H1 (cell line): ENCODE data around the gene EGFR. TPM values are rescaled to one million over a fixed set of nuclear protein-coding genes. Genes with fewer than 3 reads are reported as not detected.

Experiments used
- CTCF ChIA-PET: fragments of 300-600 bp; sonication (Branson Sonifier 250); formaldehyde crosslinking; loops from one replicate; lab custom pipeline; 2021; ENCODE audit not compliant: partially characterized antibody; lab: Charles Lee
- POLR2A ChIA-PET: fragments of 300-600 bp; sonication (Branson Sonifier 250); formaldehyde crosslinking; loops from one replicate; lab custom pipeline; 2021; ENCODE audit warnings: inconsistent platforms; ENCODE audit not compliant: partially characterized antibody; lab: Charles Lee
- DNase-seq, 2 experiments: peaks; one replicate each; pipeline versions ENCODE4 v3.0.0 to v3.0.0-alpha.2; 2010 to 2022; ENCODE audit warnings: low spot score in 2 of 2, low read depth in 1 of 2, mixed read lengths in 1 of 2
- FAIRE-seq: peaks from 2 replicates; lab custom pipeline; 2011; peaks lifted over from hg19 to GRCh38; lab: Jason Lieb, UNC
- H2AFZ ChIP-seq: 2 replicates; pipeline ENCODE4 v1.8.1; 2012; ENCODE audit warnings: low read length, inconsistent platforms
- H2AK5ac ChIP-seq: 2 replicates; pipeline ENCODE4 v1.6.1; 2013; ENCODE audit warnings: low read depth, low read length
- H2BK120ac ChIP-seq: replicated peaks from 2 replicates; pipeline ENCODE3; 2013; ENCODE audit warnings: low read depth, low read length, inconsistent platforms
- H2BK12ac ChIP-seq: 2 replicates; pipeline ENCODE4 v1.6.1; 2013; ENCODE audit warnings: low read depth, low read length
- H2BK15ac ChIP-seq: 2 replicates; pipeline ENCODE4 v1.6.1; 2013; ENCODE audit warnings: low read length
- H2BK20ac ChIP-seq: 2 replicates; pipeline ENCODE4 v1.6.1; 2013; ENCODE audit warnings: low read length
- H2BK5ac ChIP-seq: 2 replicates; pipeline ENCODE4 v1.6.1; 2013; ENCODE audit warnings: low read depth, low read length
- H3K14ac ChIP-seq: 2 replicates; pipeline ENCODE4 v1.6.1; 2013; ENCODE audit warnings: inconsistent platforms; ENCODE audit not compliant: insufficient read length
- H3K18ac ChIP-seq: 2 replicates; pipeline ENCODE4 v1.6.1; 2013; ENCODE audit warnings: low read length; ENCODE audit errors: extremely low read depth
- H3K23ac ChIP-seq: 2 replicates; pipeline ENCODE4 v1.6.1; 2013; ENCODE audit warnings: inconsistent platforms; ENCODE audit not compliant: insufficient read length
- H3K23me2 ChIP-seq: 2 replicates; pipeline ENCODE4 v1.6.1; 2013; ENCODE audit warnings: low read depth, low read length
- H3K27ac ChIP-seq: 2 replicates; pipeline ENCODE4 v1.6.1; 2011; ENCODE audit warnings: low read depth, low read length, inconsistent platforms
- H3K27me3 ChIP-seq, 4 experiments: replicated peaks in 1 of 4; 1 replicate in 1 of 4; 2 replicates in 3 of 4; pipeline versions ENCODE4 v1.6.1 to v1.8.1; 2011 to 2013; ENCODE audit warnings: low read length in 3 of 4, mild to moderate bottlenecking in 3 of 4, inconsistent platforms in 2 of 4, mixed read lengths in 2 of 4, moderate library complexity in 1 of 4; ENCODE audit not compliant: control insufficient read depth in 3 of 4, insufficient read depth in 3 of 4; ENCODE audit errors: extremely low read depth in 1 of 4
- H3K36me3 ChIP-seq, 4 experiments: 2 replicates each; pipeline versions ENCODE4 v1.6.1 to v1.8.1; 2011 to 2013; ENCODE audit warnings: mild to moderate bottlenecking in 4 of 4, low read length in 3 of 4, moderate library complexity in 2 of 4, control low read depth in 1 of 4, inconsistent platforms in 1 of 4; ENCODE audit not compliant: insufficient read depth in 4 of 4, control insufficient read depth in 2 of 4
- H3K4ac ChIP-seq: replicated peaks from 2 replicates; pipeline ENCODE3; 2013; ENCODE audit warnings: low read length, low read depth, mixed read lengths, inconsistent platforms; ENCODE audit not compliant: insufficient read length
- H3K4me1 ChIP-seq, 4 experiments: replicated peaks in 1 of 4; 1 replicate in 1 of 4; 2 replicates in 3 of 4; pipeline versions ENCODE4 v1.6.1 to v1.8.1; 2011 to 2013; ENCODE audit warnings: low read length in 3 of 4, inconsistent platforms in 2 of 4, mixed read lengths in 1 of 4; ENCODE audit not compliant: insufficient read depth in 4 of 4, control insufficient read depth in 3 of 4
- H3K4me2 ChIP-seq, 2 experiments: 2 replicates each; pipeline versions ENCODE4 v1.6.1 to v1.8.1; 2011 to 2013; ENCODE audit warnings: low read depth in 2 of 2, low read length in 2 of 2, control low read depth in 1 of 2, inconsistent platforms in 1 of 2, mild to moderate bottlenecking in 1 of 2; ENCODE audit not compliant: insufficient read depth in 1 of 2
- H3K4me3 ChIP-seq, 4 experiments: fragments of 200-600, 300-600 bp in 1 of 4; sonication (generic), shearing (Covaris generic), sonication (Bioruptor Twin) in 1 of 4; 2 replicates each; pipeline versions ENCODE4 v1.5.1 to v1.8.1; 2011 to 2016; ENCODE audit warnings: low read length in 4 of 4, low read depth in 3 of 4, control low read depth in 2 of 4, inconsistent platforms in 2 of 4, mild to moderate bottlenecking in 2 of 4, mixed read lengths in 1 of 4, moderate library complexity in 1 of 4; ENCODE audit not compliant: insufficient read depth in 2 of 4; ENCODE audit errors: extremely low read depth in 1 of 4
- H3K56ac ChIP-seq: replicated peaks from 2 replicates; pipeline ENCODE3; 2013; ENCODE audit warnings: low read depth, mild to moderate bottlenecking, mixed read lengths, low read length, inconsistent platforms; ENCODE audit not compliant: insufficient read length
- H3K79me1 ChIP-seq: 2 replicates; pipeline ENCODE4 v1.6.1; 2013; ENCODE audit warnings: low read depth, low read length, control low read depth
- H3K79me2 ChIP-seq, 2 experiments: 2 replicates each; pipeline versions ENCODE4 v1.6.1 to v1.8.1; 2012 to 2013; ENCODE audit warnings: low read length in 2 of 2, mild to moderate bottlenecking in 2 of 2, inconsistent platforms in 1 of 2; ENCODE audit not compliant: insufficient read depth in 2 of 2, control insufficient read depth in 1 of 2
- H3K9ac ChIP-seq, 4 experiments: replicated peaks in 1 of 4; 1 replicate in 1 of 4; 2 replicates in 3 of 4; pipeline versions ENCODE4 v1.6.1 to v1.8.1; 2011 to 2013; ENCODE audit warnings: low read depth in 3 of 4, low read length in 3 of 4, control low read depth in 2 of 4, mild to moderate bottlenecking in 2 of 4, moderate library complexity in 2 of 4, inconsistent platforms in 1 of 4; ENCODE audit errors: extremely low read depth in 1 of 4
- H3K9me3 ChIP-seq, 2 experiments: 2 replicates each; pipeline versions ENCODE4 v1.6.1 to v1.8.1; 2012 to 2013; ENCODE audit warnings: mild to moderate bottlenecking in 2 of 2, moderate library complexity in 2 of 2, control low read depth in 1 of 2, inconsistent platforms in 1 of 2, low read depth in 1 of 2, low read length in 1 of 2, mixed read lengths in 1 of 2; ENCODE audit not compliant: insufficient read depth in 2 of 2
- H4K20me1 ChIP-seq, 2 experiments: replicated peaks in 1 of 2; 2 replicates each; pipeline versions ENCODE3 to v1.8.1; 2011 to 2013; ENCODE audit warnings: inconsistent platforms in 2 of 2, low read length in 2 of 2, mild to moderate bottlenecking in 1 of 2; ENCODE audit not compliant: insufficient read depth in 2 of 2, control insufficient read depth in 1 of 2
- H4K5ac ChIP-seq: 2 replicates; pipeline ENCODE4 v1.6.1; 2013; ENCODE audit warnings: low read length, low read depth, mixed read lengths, inconsistent platforms; ENCODE audit not compliant: insufficient read length
- H4K8ac ChIP-seq: 2 replicates; pipeline ENCODE4 v1.8.0; 2013; ENCODE audit warnings: mild to moderate bottlenecking, moderate library complexity, low read length, inconsistent platforms; ENCODE audit not compliant: insufficient read depth; ENCODE audit errors: extremely low read depth
- H4K91ac ChIP-seq: replicated peaks from 2 replicates; pipeline ENCODE3; 2013; ENCODE audit warnings: low read length, mixed read lengths, inconsistent platforms; ENCODE audit not compliant: insufficient read length
- CHD2 ChIP-seq: IDR thresholded peaks from 2 replicates; pipeline ENCODE4 v1.6.1; 2012; ENCODE audit warnings: low read length, improper control_type of control experiment
- EZH2 ChIP-seq: fragments of 200-600 bp; sonication (generic); IDR thresholded peaks from 2 replicates; pipeline ENCODE4 v1.7.1; 2012; ENCODE audit warnings: low read depth, mild to moderate bottlenecking, moderate library complexity, low read length, inconsistent platforms; ENCODE audit not compliant: severe bottlenecking
- KDM5A ChIP-seq: fragments of 200-600 bp; IDR thresholded peaks from 2 replicates; pipeline ENCODE4 v1.7.1; 2012; ENCODE audit warnings: mild to moderate bottlenecking, low read length, inconsistent platforms, mixed read lengths
- NANOG ChIP-seq: IDR thresholded peaks from 2 replicates; pipeline ENCODE4 v1.6.1; 2011; ENCODE audit warnings: low read length, low read depth, mild to moderate bottlenecking, inconsistent platforms; ENCODE audit not compliant: insufficient read depth, poor library complexity, severe bottlenecking
- PHF8 ChIP-seq: fragments of 200-600 bp; sonication (generic); conservative IDR thresholded peaks from 2 replicates; pipeline ENCODE4 v1.7.1; 2012; ENCODE audit warnings: low read depth, mild to moderate bottlenecking, inconsistent platforms, low read length, moderate library complexity
- RAD21 ChIP-seq, 2 experiments: IDR thresholded peaks in 1 of 2; conservative IDR thresholded peaks in 1 of 2; 2 replicates each; pipeline ENCODE4 v1.6.1; 2011; ENCODE audit warnings: low read depth in 2 of 2, low read length in 2 of 2, improper control_type of control experiment in 1 of 2, inconsistent platforms in 1 of 2, mild to moderate bottlenecking in 1 of 2, moderate library complexity in 1 of 2
- RFX5 ChIP-seq: IDR thresholded peaks from 2 replicates; pipeline ENCODE4 v1.6.1; 2011; ENCODE audit warnings: low read depth, low read length, improper control_type of control experiment, borderline replicate concordance
- RNF2 ChIP-seq: fragments of 200-900, 300-1000 bp; sonication (generic); IDR thresholded peaks from 2 replicates; pipeline ENCODE4 v1.7.1; 2016; ENCODE audit warnings: borderline replicate concordance, low read depth, mild to moderate bottlenecking, antibody characterized with exemption, low read length; ENCODE audit not compliant: poor library complexity, severe bottlenecking; ENCODE audit errors: missing control alignments
- SIX5 ChIP-seq: IDR thresholded peaks from 2 replicates; pipeline ENCODE4 v1.6.1; 2011; ENCODE audit warnings: mild to moderate bottlenecking, low read depth, low read length
- TAF7 ChIP-seq: optimal IDR thresholded peaks from 2 replicates; pipeline ENCODE3; 2011; ENCODE audit warnings: low read depth, mild to moderate bottlenecking, inconsistent platforms, low read length, moderate library complexity, borderline replicate concordance
- YY1 ChIP-seq: IDR thresholded peaks from 2 replicates; pipeline ENCODE4 v1.6.1; 2011; ENCODE audit warnings: low read depth, mild to moderate bottlenecking, low read length
- WGBS, 2 experiments: shearing (Covaris generic) in 1 of 2; methylation state at CpG; one replicate each; pipeline versions ENCODE4 v1.1.6 to v1.1.7; 2013 to 2015; ENCODE audit warnings: low lambda C conversion rate in 2 of 2, mixed read lengths in 2 of 2, inconsistent platforms in 1 of 2, low coverage in 1 of 2, missing lambda C conversion rate in 1 of 2; ENCODE audit not compliant: insufficient replicate concordance in 2 of 2, insufficient coverage in 1 of 2, insufficient read length in 1 of 2; ENCODE audit errors: extremely low coverage in 1 of 2, missing lambda C conversion rate in 1 of 2; 5-methylcytosine and 5-hydroxymethylcytosine counted together
- polyA plus RNA-seq, 7 experiments: library from polyadenylated mRNA; depleted of rRNA in 3 of 7; stranded (reverse) in 5 of 7; unstranded in 2 of 7; fragments of >200 nt in 5 of 7; fragments of 200-250 nt in 2 of 7; gene quantifications; 1 replicate in 5 of 7; 2 replicates in 1 of 7; 4 replicates in 1 of 7; pipeline versions ENCODE4 v1.2.1 to v1.2.3, GENCODE V29; 2011 to 2013; ENCODE audit warnings: missing spikeins in 2 of 7, mixed read lengths in 2 of 7
- total RNA-seq: library from RNA; stranded (reverse); fragmentation: NEBNext Ultra II Directional; extraction: Animal tissue kit (Norgen Biotek cat#: 25700); gene quantifications from 2 replicates; pipeline ENCODE4 v1.2.1, GENCODE V29; 2021
- TF ChIP-seq, protein P1 (sequence below): IDR thresholded peaks from 2 replicates; pipeline ENCODE4 v1.6.1; 2011; ENCODE audit warnings: low read depth, mild to moderate bottlenecking, low read length; ENCODE audit not compliant: insufficient read depth

Gene EGFR
- total and polyA plus RNA-seq, 2 of the 8 experiments (the other 6 are each of a cell fraction or from before 2014, with no cell fraction given), result 1.9 to 5.8 TPM

DNA sequence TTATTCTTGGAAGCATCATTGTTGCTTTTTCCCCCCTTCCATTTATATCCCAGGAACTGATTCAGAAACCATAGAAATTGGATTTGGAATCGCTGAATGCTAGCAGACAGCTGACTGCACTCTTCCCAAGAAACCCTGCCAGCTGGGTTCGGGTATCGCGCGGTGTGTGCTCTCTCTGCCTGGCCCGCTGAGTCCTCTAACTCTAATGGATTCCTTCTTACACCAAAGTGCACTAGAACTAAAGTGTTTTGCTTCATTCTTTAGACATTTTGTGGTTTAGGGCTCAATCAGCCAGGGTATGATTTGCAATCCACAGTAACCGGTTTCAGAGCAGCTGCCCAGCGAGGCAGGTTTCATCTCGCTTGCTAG is 92.2 kb downstream of the EGFR start:
- no peaks in the 10 kb centered on the region for H4K20me1 ChIP-seq
- H3K36me3 ChIP-seq, result no peaks in the 10 kb centered on the region
- no peak overlapping the region for H4K91ac ChIP-seq
- 91% methylated on average over 9 of the region's 9 CpGs; no CpG with 5 or more reads in 1 of the 2 experiments for WGBS, 2 experiments
- no peak overlapping the region for H3K18ac ChIP-seq
- H3K4ac ChIP-seq, result no peak overlapping the region
- no peaks in the 10 kb centered on the region for H3K27me3 ChIP-seq
- H2BK5ac ChIP-seq, result no peak overlapping the region
- no peak overlapping the region for H4K5ac ChIP-seq
- H2BK15ac ChIP-seq, result no peak overlapping the region
- no peak overlapping the region; the same call in 1 of the 2 replicates for H4K8ac ChIP-seq
- H3K4me1 ChIP-seq, result peaks cover 0 to 12% (median 8%) of the 10 kb centered on the region in 4 experiments; a peak in 4 of 7 replicates
- no peaks in the 10 kb centered on the region for H3K9me3 ChIP-seq
- no peak overlapping the region for H2AK5ac ChIP-seq
- no peaks in the 10 kb centered on the region for H3K79me1 ChIP-seq
- FAIRE-seq, result no peak
- H2BK20ac ChIP-seq, result no peak overlapping the region
- H3K4me3 ChIP-seq, result no peak overlapping the region
- H3K9ac ChIP-seq, result no peak overlapping the region
- no peak overlapping the region for H3K23ac ChIP-seq
- ChIA-PET CTCF (interaction anchor here (0.5 to 2.4 kb wide), 3 partner anchors 10 to 21 kb away, joined by 4 to 7 read pairs (median 6); no protein-coding TSS in a partner anchor), POLR2A (interaction anchor here (1.4 to 1.6 kb wide), 2 partner anchors 11 to 352 kb away, joined by 3 to 5 read pairs; partner anchors contain the start of gene SEC61G)
- no peak overlapping the region for H3K56ac ChIP-seq
- H2AFZ ChIP-seq, result no peak overlapping the region
- H2BK120ac ChIP-seq, result no peak overlapping the region
- no peak overlapping the region for H3K4me2 ChIP-seq
- no peak for DNase-seq
- H3K27ac ChIP-seq, result no peak overlapping the region
- no peaks in the 10 kb centered on the region; the same call in 1 of the 2 replicates for H3K23me2 ChIP-seq
- no peak overlapping the region for H3K14ac ChIP-seq
- H2BK12ac ChIP-seq, result no peak overlapping the region
- no peaks in the 10 kb centered on the region for H3K79me2 ChIP-seq
- no peak for TF ChIP-seq TAF7
- TF ChIP-seq, protein P1, sequence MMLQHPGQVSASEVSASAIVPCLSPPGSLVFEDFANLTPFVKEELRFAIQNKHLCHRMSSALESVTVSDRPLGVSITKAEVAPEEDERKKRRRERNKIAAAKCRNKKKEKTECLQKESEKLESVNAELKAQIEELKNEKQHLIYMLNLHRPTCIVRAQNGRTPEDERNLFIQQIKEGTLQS, result no peak
- no peak for TF ChIP-seq YY1
- no peak for TF ChIP-seq NANOG
- TF ChIP-seq EZH2, result no peak
- no peak for TF ChIP-seq CHD2
- no peak for TF ChIP-seq PHF8
- TF ChIP-seq RNF2, result no peak
- no peak for TF ChIP-seq KDM5A
- TF ChIP-seq RAD21 (IDR thresholded peaks at IDR 0.05 in 1 of 2, conservative IDR thresholded peaks at IDR 0.05 in 1 of 2; ENCODE audit: low read depth in 2 of 2, low read length in 2 of 2), result no peak
- no peak for TF ChIP-seq RFX5
- TF ChIP-seq SIX5, result no peak
